Measurements from ENCODE around the gene FHAD1.

DNA sequence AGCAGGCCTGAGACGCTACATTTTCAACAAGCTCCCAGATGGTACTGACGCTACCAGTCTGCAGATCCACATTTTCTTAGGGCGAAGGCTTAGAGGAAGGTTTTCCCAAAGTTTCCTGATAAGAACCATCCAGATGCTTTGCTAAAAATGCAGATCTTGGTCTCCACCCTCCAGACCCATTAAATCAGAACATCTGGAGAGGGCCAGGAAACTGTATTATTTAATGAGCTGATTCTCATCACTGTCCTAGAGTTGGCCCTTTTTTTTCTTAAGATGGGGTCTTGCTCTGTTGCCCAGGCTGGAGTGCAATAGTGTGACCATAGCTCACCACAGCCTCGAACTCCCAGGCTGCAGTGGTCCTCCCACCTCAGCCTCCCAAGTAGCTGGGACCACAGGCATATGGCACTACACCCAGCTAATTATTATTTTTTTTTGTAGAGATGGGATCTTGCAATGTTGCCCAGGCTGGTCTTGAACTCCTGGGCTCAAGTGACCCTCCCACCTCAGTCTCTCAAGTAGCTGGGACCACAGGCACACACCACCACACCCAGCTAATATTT lies 95.5 kb downstream of the FHAD1 start:
- TF ChIP-seq, protein P1, sequence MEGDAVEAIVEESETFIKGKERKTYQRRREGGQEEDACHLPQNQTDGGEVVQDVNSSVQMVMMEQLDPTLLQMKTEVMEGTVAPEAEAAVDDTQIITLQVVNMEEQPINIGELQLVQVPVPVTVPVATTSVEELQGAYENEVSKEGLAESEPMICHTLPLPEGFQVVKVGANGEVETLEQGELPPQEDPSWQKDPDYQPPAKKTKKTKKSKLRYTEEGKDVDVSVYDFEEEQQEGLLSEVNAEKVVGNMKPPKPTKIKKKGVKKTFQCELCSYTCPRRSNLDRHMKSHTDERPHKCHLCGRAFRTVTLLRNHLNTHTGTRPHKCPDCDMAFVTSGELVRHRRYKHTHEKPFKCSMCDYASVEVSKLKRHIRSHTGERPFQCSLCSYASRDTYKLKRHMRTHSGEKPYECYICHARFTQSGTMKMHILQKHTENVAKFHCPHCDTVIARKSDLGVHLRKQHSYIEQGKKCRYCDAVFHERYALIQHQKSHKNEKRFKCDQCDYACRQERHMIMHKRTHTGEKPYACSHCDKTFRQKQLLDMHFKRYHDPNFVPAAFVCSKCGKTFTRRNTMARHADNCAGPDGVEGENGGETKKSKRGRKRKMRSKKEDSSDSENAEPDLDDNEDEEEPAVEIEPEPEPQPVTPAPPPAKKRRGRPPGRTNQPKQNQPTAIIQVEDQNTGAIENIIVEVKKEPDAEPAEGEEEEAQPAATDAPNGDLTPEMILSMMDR (conservative IDR thresholded peaks at IDR 0.05 in 1 of 2, IDR thresholded peaks at IDR 0.05 in 1 of 2; ENCODE audit: extremely low read depth in 1 of 2, insufficient read depth in 1 of 2, low read depth in 1 of 2, low read length in 2 of 2), result no peak
- no peak for TF ChIP-seq EZH2 (IDR thresholded peaks at IDR 0.05; ENCODE audit: borderline replicate concordance, low read length)

All from mammary epithelial cell (primary cell).